SJSA1 (cell line): ENCODE results near the gene APCDD1L. TPM values are rescaled to one million over a fixed set of nuclear protein-coding genes. Genes with fewer than 3 reads are reported as not detected.
"Not testable (repeated sequence)": the region's sequence is repeated elsewhere in the genome, so short reads cannot be mapped to it uniquely, and the experiment has no call there.

Experiments used
- DNase-seq, 2 experiments: peaks; one replicate each; pipeline ENCODE4 v3.0.0-alpha.2; 2015 to 2020; ENCODE audit warnings: low spot score in 2 of 2, low read depth in 1 of 2
- H3K27ac ChIP-seq: fragments of 250-450 bp; sonication (Bioruptor Pico); 2 replicates; pipeline ENCODE4 v1.5.1; 2020; ENCODE audit warnings: mild to moderate bottlenecking, moderate library complexity
- H3K27me3 ChIP-seq: fragments of 250-450 bp; sonication (Bioruptor Pico); replicated peaks from 2 replicates; pipeline ENCODE4 v1.5.1; 2020; ENCODE audit warnings: mild to moderate bottlenecking, moderate library complexity
- H3K36me3 ChIP-seq: fragments of 250-450 bp; sonication (Bioruptor Pico); 2 replicates; pipeline ENCODE4 v1.5.1; 2020; ENCODE audit warnings: mild to moderate bottlenecking
- H3K4me1 ChIP-seq: fragments of 250-450 bp; sonication (Bioruptor Pico); replicated peaks from 2 replicates; pipeline ENCODE4 v1.6.1; 2021; ENCODE audit warnings: mild to moderate bottlenecking
- H3K4me3 ChIP-seq: fragments of 250-450 bp; sonication (Bioruptor Pico); 2 replicates; pipeline ENCODE4 v1.5.1; 2020; ENCODE audit warnings: mild to moderate bottlenecking
- H3K9me3 ChIP-seq: fragments of 250-450 bp; sonication (Bioruptor Pico); replicated peaks from 2 replicates; pipeline ENCODE4 v1.5.1; 2020; ENCODE audit warnings: mild to moderate bottlenecking
- total RNA-seq: library from RNA; depleted of rRNA; stranded (reverse); fragments of >200 nt; shearing (Covaris generic); gene quantifications from 2 replicates; pipeline ENCODE4 v1.2.3, GENCODE V29; 2014

APCDD1L gene
- total RNA-seq, 1 experiment from 2014 or later, result 0.24 TPM

GRCh38 chr20:58514321-58515232, 622 bp downstream of the APCDD1L start:
- peaks cover 17% of the 10 kb centered on the region for H3K4me1 ChIP-seq
- H3K36me3 ChIP-seq, result no peaks in the 10 kb centered on the region
- DNase-seq, result peak in 1 of 2 experiments; percentile 39
- no peak overlapping the region for H3K4me3 ChIP-seq
- H3K9me3 ChIP-seq, result no peaks in the 10 kb centered on the region
- H3K27ac ChIP-seq, result no peak overlapping the region
- H3K27me3 ChIP-seq, result no peaks in the 10 kb centered on the region

GRCh38 chr20:58513580-58514285, 1.5 kb downstream of the APCDD1L start:
- Histone ChIP-seq H3K27me3 (no peaks in the 10 kb centered on the region), H3K9me3 (no peaks in the 10 kb centered on the region), H3K4me1 (peaks cover 17% of the 10 kb centered on the region), H3K36me3 (no peaks in the 10 kb centered on the region), H3K4me3 (no peak overlapping the region), H3K27ac (no peak overlapping the region)
- peak in 1 of 2 experiments; percentile 33 for DNase-seq

GRCh38 chr20:58512808-58513552, 2.2 kb downstream of the APCDD1L start:
- Histone ChIP-seq H3K9me3 (no peaks in the 10 kb centered on the region), H3K4me3 (no peak overlapping the region), H3K4me1 (peaks cover 17% of the 10 kb centered on the region), H3K36me3 (no peaks in the 10 kb centered on the region), H3K27ac (no peak overlapping the region), H3K27me3 (no peaks in the 10 kb centered on the region)
- peak in 1 of 2 experiments; percentile 31 for DNase-seq

- Histone ChIP-seq H3K9me3 (no peaks in the 10 kb centered on the region), H3K4me3 (no peak overlapping the region), H3K27me3 (no peaks in the 10 kb centered on the region), H3K36me3 (no peaks in the 10 kb centered on the region), H3K4me1 (peaks cover 17% of the 10 kb centered on the region), H3K27ac (no peak overlapping the region)
- DNase-seq, result peak in 1 of 2 experiments; percentile 17
These were observed 3.3 kb downstream of the APCDD1L start for GRCh38 chr20:58511861-58512260.

GRCh38 chr20:58511364-58511763, 3.8 kb downstream of the APCDD1L start:
- Histone ChIP-seq H3K9me3 (no peaks in the 10 kb centered on the region), H3K4me3 (no peak overlapping the region), H3K27me3 (no peaks in the 10 kb centered on the region), H3K4me1 (peaks cover 17% of the 10 kb centered on the region), H3K36me3 (no peaks in the 10 kb centered on the region), H3K27ac (no peak overlapping the region)
- DNase-seq, result peak; percentile 17 to 32

- no peak overlapping the region for H3K4me3 ChIP-seq
- no peaks in the 10 kb centered on the region for H3K9me3 ChIP-seq
- H3K27me3 ChIP-seq, result no peaks in the 10 kb centered on the region
- peak in 1 of 2 experiments; percentile 29 for DNase-seq
- H3K4me1 ChIP-seq, result peaks cover 17% of the 10 kb centered on the region
- no peaks in the 10 kb centered on the region for H3K36me3 ChIP-seq
- no peak overlapping the region for H3K27ac ChIP-seq
These were observed 4.3 kb downstream of the APCDD1L start for GRCh38 chr20:58510921-58511320.

GRCh38 chr20:58508762-58509395, 6.3 kb downstream of the APCDD1L start:
- peaks cover 13% of the 10 kb centered on the region for H3K9me3 ChIP-seq
- no peak overlapping the region for H3K27ac ChIP-seq
- no peaks in the 10 kb centered on the region for H3K36me3 ChIP-seq
- H3K4me1 ChIP-seq, result peaks cover 7% of the 10 kb centered on the region
- H3K4me3 ChIP-seq, result no peak overlapping the region
- DNase-seq, result peak in 1 of 2 experiments; percentile 24
- H3K27me3 ChIP-seq, result no peaks in the 10 kb centered on the region

- H3K4me3 ChIP-seq, H3K4me1 ChIP-seq, H3K27me3 ChIP-seq, H3K27ac ChIP-seq, DNase-seq, H3K36me3 ChIP-seq: not testable (repeated sequence)
- peaks cover 13% of the 10 kb centered on the region for H3K9me3 ChIP-seq
These were observed 8.2 kb downstream of the APCDD1L start for GRCh38 chr20:58506999-58507398.

- H3K4me1 ChIP-seq, result no peaks in the 10 kb centered on the region
These were observed 10.6 kb downstream of the APCDD1L start for GRCh38 chr20:58504566-58504965.

GRCh38 chr20:58503668-58504067, 11.5 kb downstream of the APCDD1L start:
- peak in 1 of 2 experiments; percentile 14 for DNase-seq
- no peak overlapping the region for H3K27ac ChIP-seq
- H3K4me3 ChIP-seq, result no peak overlapping the region
- H3K9me3 ChIP-seq, result peaks cover 15% of the 10 kb centered on the region
- H3K36me3 ChIP-seq, result no peaks in the 10 kb centered on the region
- H3K27me3 ChIP-seq, result no peaks in the 10 kb centered on the region
- H3K4me1 ChIP-seq, result no peaks in the 10 kb centered on the region

More at GRCh38 chr20:58504566-58504965, 10.6 kb downstream of the APCDD1L start:
- DNase-seq, result peak in 1 of 2 experiments; percentile 20
- no peaks in the 10 kb centered on the region for H3K36me3 ChIP-seq
- H3K9me3 ChIP-seq, result peaks cover 15% of the 10 kb centered on the region
- no peak overlapping the region for H3K27ac ChIP-seq
- no peaks in the 10 kb centered on the region for H3K27me3 ChIP-seq
- no peak overlapping the region for H3K4me3 ChIP-seq

GRCh38 chr20:58500256-58500655, 14.9 kb downstream of the APCDD1L start:
- H3K4me1 ChIP-seq, result no peaks in the 10 kb centered on the region
- no peaks in the 10 kb centered on the region for H3K27me3 ChIP-seq
- peaks cover 11% of the 10 kb centered on the region for H3K9me3 ChIP-seq

GRCh38 chr20:58498470-58499068, 16.6 kb downstream of the APCDD1L start:
- H3K4me3 ChIP-seq, result no peak overlapping the region
- no peak overlapping the region for H3K27ac ChIP-seq
- no peaks in the 10 kb centered on the region for H3K27me3 ChIP-seq
- H3K9me3 ChIP-seq, result peaks cover 2% of the 10 kb centered on the region; the same call in 1 of the 2 replicates
- no peak for DNase-seq
- no peaks in the 10 kb centered on the region for H3K36me3 ChIP-seq
- H3K4me1 ChIP-seq, result no peaks in the 10 kb centered on the region

More at GRCh38 chr20:58500256-58500655, 14.9 kb downstream of the APCDD1L start:
- Histone ChIP-seq H3K36me3 (no peaks in the 10 kb centered on the region), H3K4me3 (no peak overlapping the region), H3K27ac (no peak overlapping the region)
- DNase-seq, result no peak
